GM21423 (cell line): ENCODE data around the gene CRYGN.

ENCODE experiments used
- ATAC-seq: cut with Tn5 transposase; IDR thresholded peaks from one replicate; pipeline ENCODE4 v1.9.1; 2021; ENCODE audit warnings: mild to moderate bottlenecking, moderate library complexity; ENCODE audit not compliant: unreplicated experiment

Gene CRYGN

GRCh38 chr7:151408839-151409666, 30.9 kb downstream of the CRYGN start:
- ATAC-seq = no peak

DNA sequence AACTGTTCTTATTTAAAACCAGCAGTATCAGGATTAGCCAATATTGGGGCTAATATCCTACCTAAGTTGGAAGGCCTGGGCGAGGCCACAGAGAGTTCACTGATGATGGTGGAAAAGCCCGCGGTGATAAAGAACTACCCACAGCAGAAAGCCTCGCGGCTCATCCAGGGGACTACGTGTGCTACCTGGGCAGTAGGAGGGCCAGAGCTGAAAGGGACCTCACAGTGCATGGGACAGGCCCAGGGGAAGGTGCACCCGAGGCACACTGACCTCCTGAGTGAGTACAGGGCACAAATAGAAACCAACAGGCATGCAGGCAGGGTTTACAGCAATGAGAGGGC, 31.5 kb downstream of the CRYGN start:
- ATAC-seq = no peak

GRCh38 chr7:151406886-151407583, 32.9 kb downstream of the CRYGN start:
- ATAC-seq = no peak

- no peak for ATAC-seq
Measured at GRCh38 chr7:151406051-151406875, 33.7 kb downstream of the CRYGN start.

DNA sequence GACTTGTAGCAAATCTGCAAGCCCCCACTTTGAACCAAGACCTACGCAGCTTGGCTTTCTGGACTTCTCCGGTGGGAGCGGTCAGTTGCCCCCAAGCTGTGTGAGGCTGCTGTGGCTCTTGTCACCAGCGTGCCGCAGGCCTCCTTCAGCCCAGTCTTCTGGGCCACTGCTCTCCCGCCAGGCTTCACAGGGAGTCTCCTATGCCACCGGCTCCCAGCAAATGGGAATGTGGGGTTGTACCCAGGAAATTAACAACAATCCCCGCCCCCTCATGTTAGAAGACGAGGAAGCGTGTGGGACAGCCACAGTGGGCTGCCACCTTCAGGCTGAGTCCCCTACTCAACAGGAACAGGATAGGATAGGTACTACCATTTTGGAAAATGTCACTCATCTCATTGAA, 34.4 kb downstream of the CRYGN start:
- ATAC-seq = no peak

DNA sequence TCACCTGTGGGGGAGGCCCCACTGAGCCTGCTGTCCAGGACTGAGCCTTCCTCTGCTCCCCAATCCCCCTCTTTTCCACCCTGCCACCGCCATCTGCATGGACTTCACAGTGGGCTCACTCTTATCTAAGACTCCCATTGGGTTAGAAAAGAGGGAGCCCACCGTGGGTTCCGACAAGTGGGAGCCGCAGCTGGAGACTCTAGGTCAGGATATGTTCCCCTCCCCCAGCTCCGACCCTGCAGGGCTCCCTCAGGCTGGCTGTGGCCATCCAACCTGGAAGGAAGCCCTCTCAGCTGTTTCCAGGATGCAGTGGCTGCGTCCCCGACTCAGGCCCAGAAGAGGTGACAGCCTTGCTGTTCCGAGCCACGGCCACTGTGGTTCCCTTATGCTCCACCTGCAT, 34.9 kb downstream of the CRYGN start:
- no peak for ATAC-seq

GRCh38 chr7:151404216-151405011, 35.5 kb downstream of the CRYGN start:
- no peak for ATAC-seq

DNA sequence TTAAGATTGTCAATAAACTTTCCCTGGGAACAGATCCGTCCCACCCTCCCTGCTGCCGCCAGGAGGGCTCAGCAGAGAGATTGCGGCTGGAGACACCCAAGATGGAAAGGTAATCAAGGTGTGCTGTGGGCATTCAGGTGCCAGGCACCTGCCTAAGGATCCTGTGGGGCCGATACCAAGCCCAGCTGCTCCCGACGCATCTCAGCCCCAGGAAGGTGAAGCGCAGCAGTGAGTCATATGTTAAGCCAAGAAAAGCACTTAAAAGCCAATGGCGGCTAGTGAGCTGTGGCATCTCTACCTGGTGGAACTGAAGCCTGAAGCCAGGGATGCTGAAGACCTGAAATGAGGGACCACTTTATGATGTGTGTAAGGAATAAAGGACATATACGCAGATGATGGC, 36.2 kb downstream of the CRYGN start:
- no peak for ATAC-seq

- ATAC-seq = no peak
Measured at GRCh38 chr7:151402029-151402835, 37.7 kb downstream of the CRYGN start.

DNA sequence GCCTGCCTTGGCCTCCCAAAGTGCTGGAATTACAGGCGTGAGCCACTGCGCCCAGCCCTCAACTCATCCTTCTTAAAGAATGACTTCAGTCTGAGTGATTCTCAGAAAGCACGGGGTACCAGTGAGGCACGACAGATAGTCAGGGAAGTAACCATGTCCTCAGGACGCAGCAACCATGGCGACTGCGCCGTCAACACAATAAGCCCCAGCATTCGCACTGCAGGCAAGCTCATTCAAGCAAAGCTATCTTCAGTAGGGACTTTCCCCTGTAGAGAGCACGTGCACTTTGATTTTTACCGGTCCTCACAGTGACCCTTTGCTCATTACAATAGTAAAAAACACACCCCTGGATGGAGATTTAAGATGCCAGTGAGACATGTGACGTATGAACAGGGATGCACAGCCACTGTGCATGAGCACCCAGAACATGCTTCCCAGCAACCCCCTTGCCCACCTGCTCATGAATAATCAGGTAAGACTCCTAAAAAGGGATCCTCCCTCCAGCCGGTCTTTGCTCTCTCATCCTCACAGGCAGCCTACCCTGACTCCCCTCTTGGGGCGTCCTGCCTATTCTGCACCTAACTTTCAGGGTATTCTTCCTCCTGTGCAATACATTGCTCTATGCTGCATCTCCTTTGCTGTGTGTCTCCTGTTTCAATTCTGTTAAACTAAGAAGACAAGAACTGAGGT, 39.2 kb downstream of the CRYGN start:
- ATAC-seq = peak; percentile 54

- no peak for ATAC-seq
Measured at GRCh38 chr7:151399906-151400305, 40.0 kb downstream of the CRYGN start.

DNA sequence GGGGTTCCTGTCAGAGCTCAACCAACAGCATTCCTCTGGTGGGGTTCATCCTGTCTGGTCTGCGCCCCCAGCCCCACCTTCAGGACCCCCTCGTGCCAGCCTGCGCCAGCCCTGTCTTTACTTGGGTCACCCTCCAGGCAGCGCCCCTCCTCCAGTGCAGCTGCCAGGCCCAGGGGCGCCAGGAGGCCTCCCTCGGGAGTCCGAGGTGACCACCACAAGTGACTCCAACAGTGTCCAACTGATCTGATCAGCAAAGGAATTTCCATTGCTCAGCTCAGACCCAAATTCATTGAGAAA, 40.7 kb downstream of the CRYGN start:
- no peak for ATAC-seq

- ATAC-seq = no peak
Measured at GRCh38 chr7:151398446-151399304, 41.3 kb downstream of the CRYGN start.

- ATAC-seq = no peak
Measured at GRCh38 chr7:151397026-151397425, 42.9 kb downstream of the CRYGN start.

GRCh38 chr7:151396328-151396970, 43.5 kb downstream of the CRYGN start:
- ATAC-seq = no peak

DNA sequence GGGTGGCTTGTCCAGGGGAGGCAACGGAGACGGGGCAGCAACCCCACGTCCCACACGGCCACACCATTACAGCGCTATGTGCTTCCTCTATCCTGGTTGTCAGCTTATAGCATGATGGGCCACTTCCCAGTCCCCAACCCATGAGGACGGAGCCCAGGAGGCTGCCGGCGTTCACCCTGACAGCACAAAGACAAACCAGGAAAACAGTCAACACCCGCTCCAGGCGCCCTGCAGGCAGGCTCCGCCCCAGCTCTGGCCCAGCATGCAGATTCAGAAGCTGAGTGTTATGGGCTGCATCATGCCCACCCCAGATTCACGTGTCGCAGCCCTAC, 44.9 kb downstream of the CRYGN start:
- ATAC-seq = no peak

GRCh38 chr7:151394076-151395035, 45.6 kb downstream of the CRYGN start:
- ATAC-seq = no peak
